CD14-positive monocyte (primary cell): ENCODE results near the gene S1PR4. TPM values are rescaled to one million over a fixed set of nuclear protein-coding genes. Genes with fewer than 3 reads are reported as not detected.

ENCODE experiments used
- DNase-seq, 3 donors: peaks; one replicate each; pipeline ENCODE4 v3.0.0-alpha.2; 2011 to 2022
- H2AFZ ChIP-seq: 2 replicates; pipeline ENCODE4 v1.6.0; 2012; ENCODE audit warnings: mild to moderate bottlenecking, low read depth, low read length, inconsistent platforms; ENCODE audit not compliant: insufficient read depth, poor library complexity, severe bottlenecking
- H3K27ac ChIP-seq, 2 donors: 1 replicate in 1 of 2; 2 replicates in 1 of 2; pipeline ENCODE4 v1.5.1; 2012 to 2013; ENCODE audit warnings: low read length in 2 of 2, control low read depth in 1 of 2, inconsistent platforms in 1 of 2, low read depth in 1 of 2, mild to moderate bottlenecking in 1 of 2
- H3K27me3 ChIP-seq, 2 donors: one replicate each; pipeline versions ENCODE4 v1.6.0 to v1.6.1; 2011 to 2013; ENCODE audit warnings: low read length in 2 of 2; ENCODE audit not compliant: control insufficient read depth in 2 of 2, insufficient read depth in 2 of 2
- H3K36me3 ChIP-seq, 2 donors: replicated peaks in 1 of 2; 1 replicate in 1 of 2; 2 replicates in 1 of 2; pipeline versions ENCODE4 v1.5.1 to v1.6.1; 2012 to 2013; ENCODE audit warnings: low read length in 2 of 2, control low read depth in 1 of 2, inconsistent platforms in 1 of 2, mild to moderate bottlenecking in 1 of 2; ENCODE audit not compliant: insufficient read depth in 2 of 2, control insufficient read depth in 1 of 2
- H3K4me1 ChIP-seq, 2 donors: 1 replicate in 1 of 2; 2 replicates in 1 of 2; pipeline versions ENCODE4 v1.5.1 to v1.6.1; 2012 to 2013; ENCODE audit warnings: low read length in 2 of 2, control low read depth in 1 of 2, inconsistent platforms in 1 of 2, mild to moderate bottlenecking in 1 of 2, moderate library complexity in 1 of 2; ENCODE audit not compliant: insufficient read depth in 2 of 2, control insufficient read depth in 1 of 2
- H3K4me2 ChIP-seq: replicated peaks from 2 replicates; pipeline ENCODE3; 2012; ENCODE audit warnings: low read length, moderate library complexity, mild to moderate bottlenecking; ENCODE audit not compliant: poor library complexity, severe bottlenecking; ENCODE audit errors: extremely low read depth
- H3K4me3 ChIP-seq, 3 experiments: fragments of 200-600 bp in 1 of 3; sonication (generic) in 1 of 3; replicated peaks in 1 of 3; 1 replicate in 2 of 3; 2 replicates in 1 of 3; pipeline ENCODE4 v1.5.1; 2011 to 2013; ENCODE audit warnings: low read length in 3 of 3, mild to moderate bottlenecking in 3 of 3, control low read depth in 2 of 3, low read depth in 2 of 3, inconsistent platforms in 1 of 3, moderate library complexity in 1 of 3
- H3K79me2 ChIP-seq: 2 replicates; pipeline ENCODE4 v1.6.0; 2012; ENCODE audit warnings: mild to moderate bottlenecking, control low read depth, inconsistent platforms, low read length, moderate library complexity; ENCODE audit not compliant: insufficient read depth
- H3K9ac ChIP-seq: 2 replicates; pipeline ENCODE4 v1.6.0; 2017; ENCODE audit warnings: low read length, mild to moderate bottlenecking; ENCODE audit not compliant: insufficient read depth, poor library complexity, severe bottlenecking
- H3K9me3 ChIP-seq, 2 donors: replicated peaks in 1 of 2; 1 replicate in 1 of 2; 2 replicates in 1 of 2; pipeline versions ENCODE4 v1.5.1 to v1.6.1; 2012 to 2013; ENCODE audit warnings: low read length in 2 of 2, control low read depth in 1 of 2; ENCODE audit not compliant: control insufficient read depth in 1 of 2, insufficient read depth in 1 of 2
- H4K20me1 ChIP-seq: 2 replicates; pipeline ENCODE4 v1.6.0; 2012; ENCODE audit warnings: mild to moderate bottlenecking, low read length, control low read depth, moderate library complexity; ENCODE audit not compliant: insufficient read depth
- H3K27ac Mint-ChIP-seq, 7 donors: one replicate each; pipeline ENCODE4 v1.8.0; 2020; ENCODE audit warnings: mild to moderate bottlenecking in 7 of 7, mixed read lengths in 7 of 7, moderate library complexity in 6 of 7, inconsistent platforms in 2 of 7
- H3K27me3 Mint-ChIP-seq, 3 donors: one replicate each; pipeline ENCODE4 v1.8.0; 2021 to 2022; ENCODE audit warnings: low read depth in 3 of 3, mild to moderate bottlenecking in 3 of 3, mixed read lengths in 3 of 3, moderate library complexity in 3 of 3, inconsistent platforms in 1 of 3
- H3K36me3 Mint-ChIP-seq, 2 donors: one replicate each; pipeline ENCODE4 v1.8.0; 2020; ENCODE audit warnings: mixed read lengths in 2 of 2, inconsistent platforms in 1 of 2, mild to moderate bottlenecking in 1 of 2
- H3K4me1 Mint-ChIP-seq: one replicate; pipeline ENCODE4 v1.8.0; 2020; ENCODE audit warnings: mild to moderate bottlenecking, mixed read lengths
- H3K4me3 Mint-ChIP-seq, 2 donors: one replicate each; pipeline ENCODE4 v1.8.0; 2020; ENCODE audit warnings: mild to moderate bottlenecking in 2 of 2, mixed read lengths in 2 of 2, moderate library complexity in 1 of 2
- H3K9me3 Mint-ChIP-seq, 7 donors: one replicate each; pipeline ENCODE4 v1.8.0; 2020 to 2022; ENCODE audit warnings: mixed read lengths in 7 of 7, mild to moderate bottlenecking in 6 of 7, moderate library complexity in 6 of 7, inconsistent platforms in 2 of 7
- WGBS: methylation state at CpG from one replicate; pipeline ENCODE4 v1.1.5; 2013; ENCODE audit warnings: missing lambda C conversion rate; ENCODE audit not compliant: insufficient coverage; 5-methylcytosine and 5-hydroxymethylcytosine counted together
- intact Hi-C, 2 donors: fragments of 100-400 bp; cut with micrococcal nuclease; formaldehyde crosslinking; loops; one replicate each; pipeline versions ENCODE4 v1.15.0 to v1.15.1; 2023
- polyA plus RNA-seq, 3 donors: library from polyadenylated mRNA; depleted of rRNA in 1 of 3; unstranded in 2 of 3; stranded (reverse) in 1 of 3; fragments of 300-500 nt in 2 of 3; fragments of >200 nt in 1 of 3; fragmentation: Illumina TruSeq in 2 of 3; gene quantifications; 1 replicate in 2 of 3; 2 replicates in 1 of 3; pipeline ENCODE4 v1.2.3, GENCODE V29; 2012 to 2021
- TF ChIP-seq, protein P1 (sequence below): fragments of 200-600 bp; IDR thresholded peaks from one replicate; pipeline ENCODE4 v1.8.0; 2022; ENCODE audit warnings: antibody characterized with exemption, mild to moderate bottlenecking

The S1PR4 gene
- polyA plus RNA-seq, 3 donors, result 28.5 to 131 (median 105) TPM

DNA sequence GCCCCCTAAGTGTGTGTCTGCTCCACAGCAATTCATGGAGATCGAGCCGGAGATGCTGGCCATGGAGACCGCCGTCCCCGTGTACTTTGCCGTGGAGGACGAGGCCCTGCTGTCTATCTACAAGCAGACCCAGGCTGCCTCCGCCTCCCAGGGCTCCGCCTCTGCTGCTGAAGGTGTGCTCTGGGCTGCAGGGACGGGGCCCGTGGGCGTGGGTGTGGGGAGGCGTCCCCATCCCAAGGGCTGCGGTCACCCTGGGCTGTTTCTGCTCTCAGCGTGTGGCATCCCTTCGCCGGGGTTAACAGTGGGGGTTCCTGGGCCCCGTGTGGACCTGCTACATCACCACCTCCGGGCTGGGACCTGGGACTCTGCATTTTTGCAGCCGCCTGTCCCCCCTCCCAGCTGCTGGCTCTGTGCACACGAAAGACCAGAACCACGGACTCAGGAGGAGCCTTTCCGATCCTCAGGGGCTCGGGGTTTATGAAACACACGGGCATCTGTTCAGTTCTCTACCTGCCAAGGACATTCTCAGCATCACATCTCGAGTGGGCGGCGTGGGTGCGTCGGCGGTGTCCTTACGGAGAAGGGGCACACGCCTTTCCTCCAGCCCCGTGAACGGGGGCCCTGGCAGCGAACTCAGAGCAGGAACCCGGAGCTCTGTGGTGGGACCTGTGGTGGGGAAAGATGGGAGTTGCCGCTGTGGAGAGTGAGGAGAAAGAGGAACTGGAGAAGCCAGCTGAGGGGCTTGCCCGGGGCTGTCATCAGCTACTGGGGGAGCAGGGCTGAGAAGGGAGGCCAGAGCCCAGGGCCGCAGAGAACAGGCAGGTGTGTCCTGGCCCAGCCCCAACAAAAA, 14.9 kb downstream of the S1PR4 start:
- WGBS, result 49% methylated on average over 37 of the region's 40 CpGs
- Histone ChIP-seq H4K20me1 (peaks cover 32% of the 10 kb centered on the region), H3K4me3 (no peak overlapping the region), H3K27me3 (no peaks in the 10 kb centered on the region), H3K36me3 (peaks cover 25 to 39% of the 10 kb centered on the region in 2 donors), H3K27ac (peak overlapping the region in 1 of 2 donors; percentile 8), H3K79me2 (peaks cover 44% of the 10 kb centered on the region), H3K9ac (no peak overlapping the region), H3K4me2 (no peak overlapping the region), H2AFZ (no peak overlapping the region), H3K4me1 (peaks cover 27 to 28% of the 10 kb centered on the region in 2 donors), H3K9me3 (no peaks in the 10 kb centered on the region)
- H3K4me3 Mint-ChIP-seq, result peak overlapping the region in 1 of 2 donors; percentile 21
- H3K27me3 Mint-ChIP-seq, result peaks cover 0 to 2% (median 0%) of the 10 kb centered on the region in 3 donors
- H3K4me1 Mint-ChIP-seq, result peaks cover 30% of the 10 kb centered on the region
- H3K27ac Mint-ChIP-seq, result peak overlapping the region in 4 of 7 donors; percentile 36 to 81 (median 62)
- TF ChIP-seq, protein P1, sequence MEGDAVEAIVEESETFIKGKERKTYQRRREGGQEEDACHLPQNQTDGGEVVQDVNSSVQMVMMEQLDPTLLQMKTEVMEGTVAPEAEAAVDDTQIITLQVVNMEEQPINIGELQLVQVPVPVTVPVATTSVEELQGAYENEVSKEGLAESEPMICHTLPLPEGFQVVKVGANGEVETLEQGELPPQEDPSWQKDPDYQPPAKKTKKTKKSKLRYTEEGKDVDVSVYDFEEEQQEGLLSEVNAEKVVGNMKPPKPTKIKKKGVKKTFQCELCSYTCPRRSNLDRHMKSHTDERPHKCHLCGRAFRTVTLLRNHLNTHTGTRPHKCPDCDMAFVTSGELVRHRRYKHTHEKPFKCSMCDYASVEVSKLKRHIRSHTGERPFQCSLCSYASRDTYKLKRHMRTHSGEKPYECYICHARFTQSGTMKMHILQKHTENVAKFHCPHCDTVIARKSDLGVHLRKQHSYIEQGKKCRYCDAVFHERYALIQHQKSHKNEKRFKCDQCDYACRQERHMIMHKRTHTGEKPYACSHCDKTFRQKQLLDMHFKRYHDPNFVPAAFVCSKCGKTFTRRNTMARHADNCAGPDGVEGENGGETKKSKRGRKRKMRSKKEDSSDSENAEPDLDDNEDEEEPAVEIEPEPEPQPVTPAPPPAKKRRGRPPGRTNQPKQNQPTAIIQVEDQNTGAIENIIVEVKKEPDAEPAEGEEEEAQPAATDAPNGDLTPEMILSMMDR, result no peak
- H3K36me3 Mint-ChIP-seq, result peaks cover 29 to 58% of the 10 kb centered on the region in 2 donors
- intact Hi-C loops, result no loop called here
- DNase-seq, result peak in 1 of 3 donors; percentile 81
- no peaks in the 10 kb centered on the region for H3K9me3 Mint-ChIP-seq

DNA sequence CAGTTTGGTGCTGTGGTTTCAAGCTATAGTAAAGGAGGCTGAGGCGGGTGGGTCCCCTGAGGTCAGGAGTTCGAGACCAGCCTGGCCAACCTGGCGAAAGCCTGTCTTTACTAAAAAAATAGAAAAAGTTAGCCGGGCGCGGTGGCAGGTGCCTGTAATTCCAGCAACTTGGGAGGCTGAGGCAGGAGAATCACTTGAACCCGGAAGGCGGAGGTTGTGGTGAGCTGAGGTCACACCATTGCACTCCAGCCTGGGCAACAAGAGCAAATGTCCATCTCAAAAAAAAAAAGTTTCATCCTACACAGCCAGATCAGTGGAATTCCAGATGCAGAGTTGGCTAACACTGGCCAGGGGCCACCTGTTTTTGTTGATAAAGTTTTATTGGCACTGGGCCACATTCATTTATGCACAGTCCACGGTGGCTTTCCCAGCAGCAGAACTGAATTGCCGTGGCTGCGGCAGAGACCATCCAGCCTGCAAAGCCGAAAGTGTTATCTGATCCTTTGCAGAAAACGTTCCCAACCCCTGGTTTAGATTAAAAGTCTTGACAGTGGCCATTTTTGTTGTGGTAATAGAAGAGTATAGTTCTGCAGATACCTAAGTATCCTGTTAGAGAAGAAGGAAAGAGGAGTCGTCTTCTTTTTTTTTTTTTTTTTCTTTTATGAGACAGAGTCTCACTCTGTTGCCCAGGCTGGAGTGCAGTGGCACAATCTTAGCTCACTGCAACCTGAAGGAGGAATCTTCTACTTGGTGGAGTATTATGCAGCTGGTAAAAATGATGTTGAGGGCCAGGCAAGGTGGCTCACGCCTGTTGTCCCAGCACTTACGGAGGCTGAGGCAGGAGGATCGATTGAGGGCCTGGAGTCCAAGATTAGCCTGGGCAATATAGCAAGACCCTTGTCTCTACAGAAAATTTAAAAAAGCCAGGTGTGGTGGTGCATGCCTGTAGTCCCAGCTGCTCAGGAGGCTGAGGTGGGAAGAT, 15.8 kb downstream of the S1PR4 start:
- TF ChIP-seq, protein P1, result no peak
- H3K9ac ChIP-seq, result no peak overlapping the region
- peaks cover 18 to 19% of the 10 kb centered on the region in 2 donors for H3K4me1 ChIP-seq
- no peak for DNase-seq
- H4K20me1 ChIP-seq, result peaks cover 28% of the 10 kb centered on the region
- no peak overlapping the region for H2AFZ ChIP-seq
- no peak overlapping the region for H3K4me3 ChIP-seq
- H3K9me3 ChIP-seq, result no peaks in the 10 kb centered on the region
- H3K79me2 ChIP-seq, result peaks cover 35% of the 10 kb centered on the region
- 81% methylated on average over 12 of the region's 17 CpGs for WGBS
- peaks cover 0 to 2% (median 0%) of the 10 kb centered on the region in 3 donors for H3K27me3 Mint-ChIP-seq
- H3K9me3 Mint-ChIP-seq, result no peaks in the 10 kb centered on the region
- peaks cover 21% of the 10 kb centered on the region for H3K4me1 Mint-ChIP-seq
- H3K27me3 ChIP-seq, result no peaks in the 10 kb centered on the region
- peaks cover 34 to 48% of the 10 kb centered on the region in 2 donors for H3K36me3 ChIP-seq
- H3K36me3 Mint-ChIP-seq, result peaks cover 31 to 60% of the 10 kb centered on the region in 2 donors
- H3K4me3 Mint-ChIP-seq, result no peak overlapping the region
- peak overlapping the region in 1 of 2 donors; percentile 8 for H3K27ac ChIP-seq
- intact Hi-C loops, result no loop called here
- H3K4me2 ChIP-seq, result no peak overlapping the region
- peak overlapping the region in 3 of 7 donors; percentile 1 to 81 (median 58) for H3K27ac Mint-ChIP-seq
